ENCODE results near the gene HNRNPDL.

GRCh38 chr4:82432596-82432995 lies 2.3 kb upstream of the HNRNPDL start:
- TF ChIP-seq, protein P1, sequence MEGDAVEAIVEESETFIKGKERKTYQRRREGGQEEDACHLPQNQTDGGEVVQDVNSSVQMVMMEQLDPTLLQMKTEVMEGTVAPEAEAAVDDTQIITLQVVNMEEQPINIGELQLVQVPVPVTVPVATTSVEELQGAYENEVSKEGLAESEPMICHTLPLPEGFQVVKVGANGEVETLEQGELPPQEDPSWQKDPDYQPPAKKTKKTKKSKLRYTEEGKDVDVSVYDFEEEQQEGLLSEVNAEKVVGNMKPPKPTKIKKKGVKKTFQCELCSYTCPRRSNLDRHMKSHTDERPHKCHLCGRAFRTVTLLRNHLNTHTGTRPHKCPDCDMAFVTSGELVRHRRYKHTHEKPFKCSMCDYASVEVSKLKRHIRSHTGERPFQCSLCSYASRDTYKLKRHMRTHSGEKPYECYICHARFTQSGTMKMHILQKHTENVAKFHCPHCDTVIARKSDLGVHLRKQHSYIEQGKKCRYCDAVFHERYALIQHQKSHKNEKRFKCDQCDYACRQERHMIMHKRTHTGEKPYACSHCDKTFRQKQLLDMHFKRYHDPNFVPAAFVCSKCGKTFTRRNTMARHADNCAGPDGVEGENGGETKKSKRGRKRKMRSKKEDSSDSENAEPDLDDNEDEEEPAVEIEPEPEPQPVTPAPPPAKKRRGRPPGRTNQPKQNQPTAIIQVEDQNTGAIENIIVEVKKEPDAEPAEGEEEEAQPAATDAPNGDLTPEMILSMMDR (IDR thresholded peaks at IDR 0.05; ENCODE audit: low read depth, low read length, poor library complexity, severe bottlenecking) = no peak
- no peak for TF ChIP-seq EZH2phosphoT487 (IDR thresholded peaks at IDR 0.05; ENCODE audit: borderline replicate concordance, low read length)

All from DOHH2 (cell line).